A549 (cell line): Measurements from ENCODE around the gene CFB. TPM values are rescaled to one million over a fixed set of nuclear protein-coding genes. Genes with fewer than 3 reads are reported as not detected.

Experiments
- ATAC-seq, 2 experiments: fragments of 200-7000 bp in 1 of 2; fragments of >200 bp in 1 of 2; cut with Nextera tagmentation in 1 of 2; cut with Tn5 transposase in 1 of 2; 3 replicates each; pipeline versions ENCODE4 v1.8.0 to v1.9.1; 2018 to 2020; ENCODE audit warnings: mild to moderate bottlenecking in 1 of 2, moderate library complexity in 1 of 2
- CTCF ChIA-PET: fragments of 300-600 bp; sonication (Branson Sonifier 250); formaldehyde crosslinking; extraction: SDS; loops from one replicate; lab custom pipeline; 2021; ENCODE audit warnings: antibody characterized with exemption, inconsistent platforms; lab: Yijun Ruan, JAX
- POLR2A ChIA-PET: fragments of 350-600 bp; formaldehyde crosslinking; extraction: SDS; loops from one replicate; lab custom pipeline; 2021; ENCODE audit warnings: antibody characterized with exemption, inconsistent platforms; lab: Yijun Ruan, JAX
- DNase-seq, 2 experiments: peaks; one replicate each; pipeline versions ENCODE4 v3.0.0 to v3.0.0-alpha.2; 2011 to 2016; ENCODE audit warnings: low read depth in 1 of 2, low spot score in 1 of 2
- FAIRE-seq: peaks from 2 replicates; lab custom pipeline; 2011; peaks lifted over from hg19 to GRCh38; lab: Jason Lieb, UNC
- H3K27ac ChIP-seq, 2 experiments: fragments of >200 bp; sonication (Bioruptor Twin); formaldehyde crosslinking; 3 replicates each; pipeline ENCODE4 v1.5.1; 2016 to 2017
- H3K4me1 ChIP-seq: fragments of >200 bp; sonication (Bioruptor Twin); formaldehyde crosslinking; 3 replicates; pipeline ENCODE4 v1.6.1; 2016
- H3K4me2 ChIP-seq: fragments of >200 bp; sonication (Bioruptor Twin); formaldehyde crosslinking; 3 replicates; pipeline ENCODE4 v1.6.1; 2016
- H3K4me3 ChIP-seq: fragments of >200 bp; sonication (Bioruptor Twin); formaldehyde crosslinking; 3 replicates; pipeline ENCODE4 v1.5.1; 2016
- H3K9me3 ChIP-seq: fragments of >200 bp; sonication (Bioruptor Twin); formaldehyde crosslinking; 3 replicates; pipeline ENCODE4 v1.6.1; 2016
- BHLHE40 ChIP-seq: IDR thresholded peaks from 2 replicates; pipeline ENCODE4 v1.6.1; 2012; ENCODE audit warnings: low read depth, low read length, inconsistent platforms
- CBX2 ChIP-seq: fragments of 200-600 bp; sonication (generic); IDR thresholded peaks from 2 replicates; pipeline ENCODE4 v1.6.1; 2016; ENCODE audit warnings: low read depth, mild to moderate bottlenecking, borderline replicate concordance
- ELK1 ChIP-seq: fragments of 150-350 bp; IDR thresholded peaks from 2 replicates; pipeline ENCODE4 v1.6.1; 2014; ENCODE audit warnings: low read depth, mild to moderate bottlenecking, low read length
- FOSB ChIP-seq: fragments of 250-450 bp; sonication (Bioruptor Pico); IDR thresholded peaks from 2 replicates; pipeline ENCODE4 v1.5.0; 2020; ENCODE audit warnings: mild to moderate bottlenecking, moderate library complexity
- HEYL ChIP-seq: fragments of 250-450 bp; sonication (Bioruptor Pico); IDR thresholded peaks from 2 replicates; pipeline ENCODE4 v1.8.0; 2021; ENCODE audit warnings: mild to moderate bottlenecking, moderate library complexity
- HOXB5 ChIP-seq: fragments of 250-450 bp; sonication (Bioruptor Pico); IDR thresholded peaks from 2 replicates; pipeline ENCODE4 v1.5.0; 2020; ENCODE audit warnings: mild to moderate bottlenecking, moderate library complexity
- NR3C1 ChIP-seq: fragments of >200 bp; sonication (Bioruptor Twin); formaldehyde crosslinking; IDR thresholded peaks from 3 replicates; pipeline ENCODE4 v1.6.1; 2017
- PHF8 ChIP-seq: fragments of 200-600 bp; sonication (generic); IDR thresholded peaks from 2 replicates; pipeline ENCODE4 v1.6.1; 2016; ENCODE audit warnings: low read depth, mild to moderate bottlenecking, antibody characterized with exemption, moderate library complexity, borderline replicate concordance
- POLR2A ChIP-seq: IDR thresholded peaks from 2 replicates; pipeline ENCODE4 v1.6.1; 2012; ENCODE audit warnings: mild to moderate bottlenecking, low read length
- RCOR1 ChIP-seq: fragments of 150-350 bp; IDR thresholded peaks from 2 replicates; pipeline ENCODE4 v1.6.1; 2014; ENCODE audit warnings: antibody characterized with exemption, low read length, low read depth
- RNF2 ChIP-seq: fragments of 200-600 bp; sonication (generic); IDR thresholded peaks from 2 replicates; pipeline ENCODE4 v1.6.1; 2016; ENCODE audit warnings: low read depth, mild to moderate bottlenecking, antibody characterized with exemption, moderate library complexity, borderline replicate concordance
- TP53 ChIP-seq: fragments of 250-450 bp; sonication (Bioruptor Pico); IDR thresholded peaks from 2 replicates; pipeline ENCODE4 v1.5.0; 2021; ENCODE audit warnings: mild to moderate bottlenecking, moderate library complexity
- ZC3H11A ChIP-seq: fragments of 450-650 bp; IDR thresholded peaks from 2 replicates; pipeline ENCODE4 v1.6.1; 2014; ENCODE audit warnings: antibody characterized with exemption, mild to moderate bottlenecking
- ZFP36 ChIP-seq: fragments of 450-650 bp; IDR thresholded peaks from 2 replicates; pipeline ENCODE4 v1.6.1; 2014; ENCODE audit warnings: borderline replicate concordance; ENCODE audit not compliant: partially characterized antibody
- WGBS: methylation state at CpG from one replicate; pipeline ENCODE4 v1.1.6; 2017; ENCODE audit errors: missing lambda C conversion rate; 5-methylcytosine and 5-hydroxymethylcytosine counted together
- polyA plus RNA-seq, 4 experiments: library from polyadenylated mRNA; depleted of rRNA in 3 of 4; stranded (reverse); fragments of >200 nt; fragmentation: RNase III in 1 of 4; extraction: RNeasy Plus Mini Kit Qiagen cat#74134 plus additional on column Dnase treatment in 1 of 4; gene quantifications; 2 replicates in 3 of 4; 3 replicates in 1 of 4; pipeline ENCODE4 v1.2.3, GENCODE V29; 2011 to 2017
- TF ChIP-seq, protein P1 (sequence below): fragments of 250-450 bp; sonication (Bioruptor Pico); IDR thresholded peaks from 2 replicates; pipeline ENCODE4 v1.5.0; 2021; ENCODE audit warnings: mild to moderate bottlenecking, moderate library complexity, borderline replicate concordance
- TF ChIP-seq, protein P2 (sequence below): fragments of >200 bp; sonication (Bioruptor Twin); formaldehyde crosslinking; IDR thresholded peaks from 3 replicates; pipeline ENCODE4 v1.5.1; 2016
- TF ChIP-seq, protein P3 (sequence below): IDR thresholded peaks from 2 replicates; pipeline ENCODE4 v1.6.1; 2012; ENCODE audit warnings: low read depth, borderline replicate concordance
- TF ChIP-seq, protein P4 (sequence below): fragments of 250-450 bp; sonication (Bioruptor Pico); IDR thresholded peaks from 2 replicates; pipeline ENCODE4 v1.5.0; 2020; ENCODE audit warnings: low read depth, mild to moderate bottlenecking, moderate library complexity

CFB gene
- polyA plus RNA-seq, 2 of the 4 experiments (the other 2 are of a cell fraction), result 4.4 to 5.6 TPM

DNA sequence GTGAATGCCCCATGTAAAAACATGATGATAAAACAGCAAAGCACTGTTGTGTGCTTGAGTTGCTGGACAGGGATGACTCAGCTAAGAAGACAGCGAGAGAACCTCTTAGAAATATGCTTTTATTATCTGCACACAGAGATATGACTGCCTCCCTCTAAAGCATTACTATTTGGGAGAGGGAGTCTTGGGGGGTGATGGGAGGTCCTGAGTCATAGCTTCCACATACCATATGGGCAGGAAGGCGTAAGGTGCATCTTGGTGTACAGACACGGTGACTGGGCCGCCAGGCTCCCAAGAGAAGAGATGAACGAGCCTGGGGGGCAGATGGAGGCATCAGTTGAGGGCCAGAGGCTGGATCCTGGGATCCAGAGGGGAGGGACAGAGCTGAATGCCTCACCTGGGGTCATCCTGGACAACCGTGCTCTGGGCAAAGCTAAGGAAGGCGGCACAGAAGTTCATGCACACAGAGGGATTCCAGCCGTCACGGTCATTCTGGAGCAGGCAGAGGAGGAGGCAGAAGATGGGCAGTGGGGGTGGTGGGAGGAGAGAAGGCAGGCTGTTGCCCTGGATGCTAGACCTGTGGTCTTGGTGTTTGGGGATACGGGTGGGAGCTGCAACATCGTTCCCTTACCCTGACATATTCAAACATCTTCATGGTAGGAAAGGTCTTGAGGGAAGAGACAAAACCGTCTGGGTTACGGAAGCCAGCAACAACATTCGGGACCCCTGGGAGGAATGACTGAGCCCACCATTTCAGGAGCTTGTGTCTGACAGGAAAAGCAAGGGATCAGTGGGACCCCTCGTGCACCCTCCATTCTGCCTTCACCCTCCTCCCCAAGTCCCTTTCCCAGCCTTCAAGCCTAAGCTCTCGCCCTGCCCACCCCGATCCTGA is 24.1 kb downstream of the CFB start:
- CTCF ChIA-PET, result interaction anchor here (0.6 to 2.1 kb wide), 2 partner anchors 18 to 349 kb away, joined by 3 to 9 read pairs; partner anchors contain the start of gene PRRC2A
- peak overlapping the region in 1 of 2 experiments; percentile 93; a peak in 1 of 6 replicates for H3K27ac ChIP-seq
- POLR2A ChIA-PET, result interaction anchor here (0.7 kb wide), 1 partner anchor 11 kb away, joined by 3 read pairs; no protein-coding TSS in a partner anchor
- TF ChIP-seq BHLHE40 (no peak), RCOR1 (no peak), POLR2A (no peak), CBX2 (no peak), HOXB5 (no peak), ELK1 (no peak), NR3C1 (no peak), HEYL (CRISPR knock-in tag) (no peak), ZC3H11A (no peak)
- TF ChIP-seq, protein P1, sequence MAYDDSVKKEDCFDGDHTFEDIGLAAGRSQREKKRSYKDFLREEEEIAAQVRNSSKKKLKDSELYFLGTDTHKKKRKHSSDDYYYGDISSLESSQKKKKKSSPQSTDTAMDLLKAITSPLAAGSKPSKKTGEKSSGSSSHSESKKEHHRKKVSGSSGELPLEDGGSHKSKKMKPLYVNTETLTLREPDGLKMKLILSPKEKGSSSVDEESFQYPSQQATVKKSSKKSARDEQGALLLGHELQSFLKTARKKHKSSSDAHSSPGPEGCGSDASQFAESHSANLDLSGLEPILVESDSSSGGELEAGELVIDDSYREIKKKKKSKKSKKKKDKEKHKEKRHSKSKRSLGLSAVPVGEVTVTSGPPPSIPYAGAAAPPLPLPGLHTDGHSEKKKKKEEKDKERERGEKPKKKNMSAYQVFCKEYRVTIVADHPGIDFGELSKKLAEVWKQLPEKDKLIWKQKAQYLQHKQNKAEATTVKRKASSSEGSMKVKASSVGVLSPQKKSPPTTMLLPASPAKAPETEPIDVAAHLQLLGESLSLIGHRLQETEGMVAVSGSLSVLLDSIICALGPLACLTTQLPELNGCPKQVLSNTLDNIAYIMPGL, result no peak
- TF ChIP-seq, protein P2, sequence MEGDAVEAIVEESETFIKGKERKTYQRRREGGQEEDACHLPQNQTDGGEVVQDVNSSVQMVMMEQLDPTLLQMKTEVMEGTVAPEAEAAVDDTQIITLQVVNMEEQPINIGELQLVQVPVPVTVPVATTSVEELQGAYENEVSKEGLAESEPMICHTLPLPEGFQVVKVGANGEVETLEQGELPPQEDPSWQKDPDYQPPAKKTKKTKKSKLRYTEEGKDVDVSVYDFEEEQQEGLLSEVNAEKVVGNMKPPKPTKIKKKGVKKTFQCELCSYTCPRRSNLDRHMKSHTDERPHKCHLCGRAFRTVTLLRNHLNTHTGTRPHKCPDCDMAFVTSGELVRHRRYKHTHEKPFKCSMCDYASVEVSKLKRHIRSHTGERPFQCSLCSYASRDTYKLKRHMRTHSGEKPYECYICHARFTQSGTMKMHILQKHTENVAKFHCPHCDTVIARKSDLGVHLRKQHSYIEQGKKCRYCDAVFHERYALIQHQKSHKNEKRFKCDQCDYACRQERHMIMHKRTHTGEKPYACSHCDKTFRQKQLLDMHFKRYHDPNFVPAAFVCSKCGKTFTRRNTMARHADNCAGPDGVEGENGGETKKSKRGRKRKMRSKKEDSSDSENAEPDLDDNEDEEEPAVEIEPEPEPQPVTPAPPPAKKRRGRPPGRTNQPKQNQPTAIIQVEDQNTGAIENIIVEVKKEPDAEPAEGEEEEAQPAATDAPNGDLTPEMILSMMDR, result no peak
- TF ChIP-seq, protein P3, sequence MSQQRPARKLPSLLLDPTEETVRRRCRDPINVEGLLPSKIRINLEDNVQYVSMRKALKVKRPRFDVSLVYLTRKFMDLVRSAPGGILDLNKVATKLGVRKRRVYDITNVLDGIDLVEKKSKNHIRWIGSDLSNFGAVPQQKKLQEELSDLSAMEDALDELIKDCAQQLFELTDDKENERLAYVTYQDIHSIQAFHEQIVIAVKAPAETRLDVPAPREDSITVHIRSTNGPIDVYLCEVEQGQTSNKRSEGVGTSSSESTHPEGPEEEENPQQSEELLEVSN, result no peak
- no peaks in the 10 kb centered on the region for H3K9me3 ChIP-seq
- FAIRE-seq (no peak), ATAC-seq (no peak), DNase-seq (no peak)
- H3K4me1 ChIP-seq, result peaks cover 17% of the 10 kb centered on the region; the same call in 1 of the 3 replicates
- H3K4me2 ChIP-seq, result peak overlapping the region; percentile 96; the same call in 1 of the 3 replicates
- 86% methylated on average over 13 of the region's 17 CpGs for WGBS
- H3K4me3 ChIP-seq, result no peak overlapping the region

- no peaks in the 10 kb centered on the region for H3K9me3 ChIP-seq
- H3K27ac ChIP-seq, result peak overlapping the region; percentile 89 to 93
- WGBS, result 82% methylated on average over 17 of the region's 18 CpGs
- TF ChIP-seq ZFP36 (no peak), ZC3H11A (no peak), TP53 (CRISPR knock-in tag) (no peak), FOSB (no peak), PHF8 (no peak), RNF2 (no peak)
- TF ChIP-seq, protein P4, sequence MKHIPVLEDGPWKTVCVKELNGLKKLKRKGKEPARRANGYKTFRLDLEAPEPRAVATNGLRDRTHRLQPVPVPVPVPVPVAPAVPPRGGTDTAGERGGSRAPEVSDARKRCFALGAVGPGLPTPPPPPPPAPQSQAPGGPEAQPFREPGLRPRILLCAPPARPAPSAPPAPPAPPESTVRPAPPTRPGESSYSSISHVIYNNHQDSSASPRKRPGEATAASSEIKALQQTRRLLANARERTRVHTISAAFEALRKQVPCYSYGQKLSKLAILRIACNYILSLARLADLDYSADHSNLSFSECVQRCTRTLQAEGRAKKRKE (CRISPR knock-in tag), result no peak
- FAIRE-seq, result no peak
- H3K4me3 ChIP-seq, result peak overlapping the region; percentile 72
- H3K4me1 ChIP-seq, result peaks cover 17% of the 10 kb centered on the region; the same call in 1 of the 3 replicates
- POLR2A ChIA-PET, result interaction anchor here (1.2 to 1.8 kb wide), 2 partner anchors 12 to 18 kb away, joined by 6 to 13 read pairs; partner anchors contain the start of genes NELFE and SKIC2
- CTCF ChIA-PET, result interaction anchor here (0.6 to 2.1 kb wide), 2 partner anchors 19 to 350 kb away, joined by 3 to 9 read pairs; partner anchors contain the start of gene PRRC2A
- no peak for ATAC-seq
- no peak for DNase-seq
- H3K4me2 ChIP-seq, result peak overlapping the region; percentile 96
Observed at GRCh38 chr6:31970604-31971271, 24.8 kb downstream of the CFB start.
